ENCODE measurements around the gene TASP1. TPM values are rescaled to one million over a fixed set of nuclear protein-coding genes. Genes with fewer than 3 reads are reported as not detected.
"Not testable (repeated sequence)": the region's sequence is repeated elsewhere in the genome, so short reads cannot be mapped to it uniquely, and the experiment has no call there.

Gene TASP1
- total RNA-seq, 1 experiment from 2014 or later: 5.6 TPM

GRCh38 chr20:13648291-13649228 lies 9.8 kb upstream of the TASP1 start:
- DNase-seq (ENCODE audit: low read depth): no peak

GRCh38 chr20:13644010-13644409 lies 5.3 kb upstream of the TASP1 start:
- DNase-seq (ENCODE audit: low read depth): peak; percentile 71

- DNase-seq (ENCODE audit: low read depth): peak; percentile 4
Measured at GRCh38 chr20:13639150-13639497, 392 bp upstream of the TASP1 start.

GRCh38 chr20:13638162-13638495 lies 603 bp downstream of the TASP1 start:
- peak; percentile 28 for DNase-seq (ENCODE audit: low read depth)

GRCh38 chr20:13632431-13632830 lies 6.3 kb downstream of the TASP1 start:
- no peak for DNase-seq (ENCODE audit: low read depth)

- DNase-seq (ENCODE audit: low read depth): peak; percentile 57
Measured at GRCh38 chr20:13627525-13627924, 11.2 kb downstream of the TASP1 start.

- DNase-seq (ENCODE audit: low read depth): no peak
Measured at GRCh38 chr20:13626724-13627123, 12.0 kb downstream of the TASP1 start.

GRCh38 chr20:13625304-13625979 lies 13.3 kb downstream of the TASP1 start:
- DNase-seq (ENCODE audit: low read depth): no peak

- not testable (repeated sequence) for DNase-seq (ENCODE audit: low read depth)
Measured at GRCh38 chr20:13619415-13619814, 19.3 kb downstream of the TASP1 start.

GRCh38 chr20:13618456-13618855 lies 20.3 kb downstream of the TASP1 start:
- DNase-seq (ENCODE audit: low read depth): not testable (repeated sequence)

GRCh38 chr20:13617585-13617984 lies 21.1 kb downstream of the TASP1 start:
- DNase-seq (ENCODE audit: low read depth): not testable (repeated sequence)

- not testable (repeated sequence) for DNase-seq (ENCODE audit: low read depth)
Measured at GRCh38 chr20:13616713-13617112, 22.0 kb downstream of the TASP1 start.

GRCh38 chr20:13613917-13614316 lies 24.8 kb downstream of the TASP1 start:
- no peak for DNase-seq (ENCODE audit: low read depth)

- DNase-seq (ENCODE audit: low read depth): no peak
Measured at GRCh38 chr20:13611611-13612125, 27.1 kb downstream of the TASP1 start.

GRCh38 chr20:13610184-13610583 lies 28.5 kb downstream of the TASP1 start:
- DNase-seq (ENCODE audit: low read depth): no peak

GRCh38 chr20:13608066-13608465 lies 30.7 kb downstream of the TASP1 start:
- DNase-seq (ENCODE audit: low read depth): no peak

- not testable (repeated sequence) for DNase-seq (ENCODE audit: low read depth)
Measured at GRCh38 chr20:13593423-13593822, 45.3 kb downstream of the TASP1 start.

GRCh38 chr20:13588049-13588448 lies 50.7 kb downstream of the TASP1 start:
- no peak for DNase-seq (ENCODE audit: low read depth)

- no peak for DNase-seq (ENCODE audit: low read depth)
Measured at GRCh38 chr20:13587370-13587769, 51.4 kb downstream of the TASP1 start.

GRCh38 chr20:13586133-13586532 lies 52.6 kb downstream of the TASP1 start:
- DNase-seq (ENCODE audit: low read depth): no peak

- DNase-seq (ENCODE audit: low read depth): no peak
Measured at GRCh38 chr20:13581451-13581850, 57.3 kb downstream of the TASP1 start.

GRCh38 chr20:13580707-13581106 lies 58.0 kb downstream of the TASP1 start:
- no peak for DNase-seq (ENCODE audit: low read depth)

- no peak for DNase-seq (ENCODE audit: low read depth)
Measured at GRCh38 chr20:13574071-13574470, 64.7 kb downstream of the TASP1 start.

Measured in LHCN-M2 (cell line).